ENCODE results near the gene LRRC49.

- no peak for TF ChIP-seq FOXA1 (IDR thresholded peaks at IDR 0.05)
- no peak for TF ChIP-seq SP1 (IDR thresholded peaks at IDR 0.05)
- TF ChIP-seq ELF4 (IDR thresholded peaks at IDR 0.05): no peak
- TF ChIP-seq BHLHE40 (IDR thresholded peaks at IDR 0.05; ENCODE audit: borderline replicate concordance): no peak
These were observed 178.9 kb downstream of the LRRC49 start for GRCh38 chr15:71071529-71071928.
